ENCODE results near the gene CADM1.

The CADM1 gene

DNA sequence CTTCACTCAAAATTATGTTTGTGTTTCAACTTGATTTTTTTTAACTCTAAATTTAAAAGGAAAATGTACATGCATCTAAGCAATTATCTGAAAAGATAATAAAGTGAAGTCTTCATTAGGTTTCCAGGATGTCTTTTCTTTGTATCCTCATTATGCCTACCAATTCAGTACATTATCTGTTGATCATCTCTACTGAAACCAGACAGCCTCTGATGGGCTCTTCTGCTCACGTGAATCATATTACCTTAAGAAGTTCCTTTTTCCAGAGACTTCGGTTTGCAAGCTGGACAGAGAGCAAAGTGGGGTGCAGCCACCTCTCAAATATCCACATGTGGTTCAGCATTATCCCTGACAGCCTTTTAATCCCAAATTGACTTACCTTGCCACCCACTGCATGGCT is 158.4 kb downstream of the CADM1 start:
- DNase-seq: no peak

DNA sequence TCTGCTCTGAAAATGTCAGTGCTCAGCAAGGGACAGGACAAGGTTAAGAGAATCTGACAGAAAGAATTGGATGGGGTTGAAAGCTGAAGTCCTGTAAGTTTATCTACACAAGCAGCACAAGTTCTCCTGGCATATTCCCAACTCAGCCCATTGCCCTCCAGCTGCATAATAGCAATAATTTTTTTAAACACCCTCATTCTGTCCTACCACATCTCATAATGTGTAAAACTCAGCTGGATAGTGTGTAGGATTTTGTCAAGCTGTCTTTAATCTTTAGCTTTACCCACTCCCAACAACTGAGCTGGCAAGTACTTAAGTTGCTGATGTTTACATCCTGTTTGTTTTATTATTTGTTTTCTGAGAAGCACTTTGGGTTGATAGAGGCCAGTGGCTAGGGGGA is 158.9 kb downstream of the CADM1 start:
- DNase-seq: no peak

DNA sequence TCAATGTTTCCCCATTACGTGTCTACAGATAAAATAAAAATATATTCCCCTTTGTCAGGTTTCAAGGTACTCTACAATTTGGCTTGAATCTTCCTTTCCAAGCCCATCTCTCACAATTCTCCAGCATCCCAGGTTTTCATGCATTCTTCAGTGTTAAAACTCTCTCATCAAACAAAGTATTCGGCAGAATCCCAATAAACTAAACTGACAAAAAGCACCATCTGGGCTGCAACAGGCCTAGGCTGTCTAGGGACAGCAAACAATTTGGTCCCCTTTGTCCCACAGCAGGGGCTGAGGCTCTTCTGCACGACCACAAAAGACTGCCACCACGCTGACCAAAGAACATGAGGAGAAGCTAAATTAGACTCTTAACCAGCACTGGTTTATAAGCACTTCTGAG is 159.4 kb downstream of the CADM1 start:
- DNase-seq: no peak

DNA sequence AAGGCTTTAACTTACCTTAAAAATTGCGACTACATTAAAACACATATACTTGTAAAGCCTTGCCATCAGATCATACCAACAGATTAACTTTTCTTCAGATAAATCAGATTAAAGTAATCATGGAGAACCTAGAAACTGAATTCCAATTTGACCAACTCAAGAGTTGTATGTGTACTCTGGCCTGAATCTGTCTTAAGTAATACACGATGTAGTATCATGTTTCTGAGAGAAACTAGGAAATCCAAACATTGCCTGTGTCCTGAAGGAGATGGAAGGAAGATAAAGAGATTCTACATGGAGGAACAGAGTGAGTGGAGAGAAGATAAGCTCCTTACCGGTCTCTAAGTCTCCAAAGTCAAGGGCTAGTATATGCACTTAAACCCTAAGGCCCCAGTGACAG is 162.1 kb downstream of the CADM1 start:
- no peak for DNase-seq

DNA sequence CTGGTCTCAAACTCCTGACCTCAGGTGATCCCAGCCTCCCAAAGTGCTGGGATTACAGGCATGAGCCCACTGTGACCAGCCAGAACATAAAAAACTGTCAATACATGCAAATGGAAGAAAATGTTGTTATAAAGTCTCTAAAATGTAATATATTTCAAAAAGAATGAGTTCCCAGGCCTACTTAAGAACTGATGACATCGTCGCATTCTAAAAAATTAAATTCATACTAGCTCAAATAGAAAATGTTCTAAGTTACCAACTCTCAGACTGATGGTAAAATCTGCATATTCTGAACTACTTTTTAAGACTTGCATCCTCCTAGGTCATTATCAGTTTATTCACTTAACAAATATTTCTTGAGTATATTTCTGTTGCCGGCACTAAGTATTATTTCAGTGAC is 163.3 kb downstream of the CADM1 start:
- DNase-seq: no peak

DNA sequence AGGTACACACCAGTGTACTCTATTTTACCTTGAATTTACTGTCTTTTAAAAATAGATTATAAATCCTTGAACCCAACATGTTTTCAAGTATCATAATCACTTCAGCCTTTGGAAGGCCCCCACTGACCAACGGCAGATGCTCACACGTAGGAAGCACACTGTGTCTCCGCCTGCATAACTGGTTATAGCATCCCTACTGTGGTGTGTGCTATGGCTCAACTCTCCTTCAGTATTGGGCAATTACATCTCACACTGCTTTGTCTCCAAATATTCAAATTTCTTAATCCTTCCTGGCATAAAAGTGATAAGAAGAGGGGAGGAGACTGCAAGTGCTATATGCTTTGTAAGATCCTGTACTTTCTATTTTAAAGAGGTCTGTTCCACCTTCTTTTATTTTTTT is 165.7 kb downstream of the CADM1 start:
- DNase-seq: no peak

DNA sequence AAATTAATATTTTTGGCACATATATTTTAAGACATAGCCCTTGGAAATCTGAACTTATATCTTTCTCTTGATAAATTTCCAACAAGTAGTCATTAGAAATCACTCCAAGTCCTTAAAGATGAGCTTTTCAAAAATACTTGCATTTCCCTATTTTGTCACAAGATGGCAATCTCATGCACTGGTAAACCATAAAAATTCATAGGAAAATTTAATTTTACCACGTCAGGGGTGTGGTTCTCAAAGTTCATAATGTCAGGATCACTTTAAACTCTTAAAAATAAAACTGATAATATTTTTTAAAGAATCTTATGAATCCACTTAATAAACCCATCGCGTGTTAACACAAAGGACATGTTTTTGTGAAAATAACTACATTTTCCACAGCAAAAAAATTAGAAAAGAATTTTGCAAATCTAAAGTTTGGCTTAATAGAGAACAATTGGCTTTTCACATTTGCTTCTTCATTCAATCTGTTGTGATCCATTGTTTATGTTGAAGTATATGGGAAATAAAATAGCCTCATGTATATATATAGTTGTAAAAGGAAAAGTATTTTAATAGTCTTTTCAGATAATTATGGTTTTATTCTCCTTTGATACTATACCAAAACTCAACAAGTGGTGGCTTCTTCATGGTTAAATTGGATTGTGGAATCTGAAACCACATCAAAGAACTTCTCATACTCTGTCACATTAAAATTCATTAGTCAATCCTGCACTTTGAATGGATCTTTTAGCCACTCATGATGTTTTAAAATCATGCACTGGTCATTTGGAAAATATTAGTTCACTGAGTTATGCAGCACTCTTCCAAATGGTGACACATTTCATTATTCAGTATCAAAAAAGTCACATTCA is 169.1 kb downstream of the CADM1 start:
- no peak for DNase-seq

DNA sequence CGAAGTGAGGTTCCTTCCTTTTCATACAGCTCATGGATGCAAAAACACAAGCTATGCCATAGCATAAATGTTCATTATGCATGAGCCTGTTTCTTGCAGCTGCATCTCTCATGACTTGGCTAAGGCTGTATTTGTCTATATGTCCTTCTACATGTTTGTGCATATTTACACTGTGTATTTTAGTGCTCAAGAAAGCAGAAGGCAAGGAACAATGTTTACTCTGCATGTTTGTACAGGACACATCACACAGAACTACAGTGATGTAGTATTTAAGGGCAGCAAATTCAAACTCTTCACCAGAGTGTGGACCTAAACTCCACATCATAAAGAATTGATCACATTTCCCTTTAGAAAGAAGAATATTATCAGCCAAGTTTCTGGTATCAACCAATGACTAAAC is 170.3 kb downstream of the CADM1 start:
- DNase-seq: no peak

DNA sequence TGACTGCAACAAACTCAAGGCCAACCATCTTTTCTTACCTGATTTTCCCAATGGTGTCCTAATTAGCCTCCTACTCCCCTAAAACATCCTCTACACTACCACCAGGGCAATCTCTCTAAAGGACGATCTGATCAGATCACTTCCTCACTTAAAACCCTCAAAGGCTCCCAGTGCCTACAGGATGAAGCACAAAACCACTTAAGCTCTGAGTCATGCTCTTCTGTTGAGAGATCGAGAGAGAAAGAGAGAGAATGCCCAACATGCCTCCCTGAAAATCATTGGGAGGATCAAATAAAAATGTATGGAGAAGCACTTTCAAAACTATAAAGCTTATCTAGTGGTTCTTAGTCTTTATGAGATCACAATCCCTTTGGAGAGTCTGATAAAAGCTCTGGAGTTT is 171.1 kb downstream of the CADM1 start:
- no peak for DNase-seq

DNA sequence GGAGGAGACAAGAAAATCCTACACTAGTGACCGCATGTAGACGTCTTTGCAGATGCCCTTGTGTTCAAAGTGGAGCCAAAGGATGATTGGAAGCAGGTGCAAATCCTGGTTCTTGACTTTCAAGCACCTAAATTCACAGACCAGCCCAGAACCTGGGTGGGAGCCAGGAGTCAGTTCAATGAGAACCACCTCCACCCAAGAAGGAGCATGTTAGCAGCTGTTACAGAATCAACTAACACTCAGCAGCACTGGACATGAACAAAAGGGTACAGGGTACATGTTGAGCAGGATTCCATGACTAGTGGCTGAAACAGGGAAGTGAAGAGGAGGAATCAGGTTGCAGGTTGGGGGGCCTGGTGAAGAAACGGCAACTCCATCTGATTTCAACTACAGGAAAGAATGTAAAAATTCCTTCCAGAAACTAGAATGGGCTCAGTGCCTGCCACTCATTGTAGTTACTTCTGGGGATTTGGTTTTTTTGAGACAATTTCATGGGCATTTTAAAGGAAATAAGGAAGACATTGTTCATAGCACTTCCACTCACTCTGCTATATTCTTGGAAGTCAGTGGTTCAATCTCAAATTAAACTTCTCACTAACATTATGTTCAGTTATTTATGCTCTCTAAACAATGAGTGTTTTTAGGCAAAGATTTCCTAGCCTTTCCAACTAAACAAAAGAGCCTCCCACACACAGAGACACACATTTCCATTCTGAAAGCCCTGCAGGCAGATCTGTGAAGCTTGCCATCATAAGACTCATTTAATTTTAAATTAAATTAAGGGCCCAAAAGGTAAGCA is 173.3 kb downstream of the CADM1 start:
- DNase-seq: no peak

DNA sequence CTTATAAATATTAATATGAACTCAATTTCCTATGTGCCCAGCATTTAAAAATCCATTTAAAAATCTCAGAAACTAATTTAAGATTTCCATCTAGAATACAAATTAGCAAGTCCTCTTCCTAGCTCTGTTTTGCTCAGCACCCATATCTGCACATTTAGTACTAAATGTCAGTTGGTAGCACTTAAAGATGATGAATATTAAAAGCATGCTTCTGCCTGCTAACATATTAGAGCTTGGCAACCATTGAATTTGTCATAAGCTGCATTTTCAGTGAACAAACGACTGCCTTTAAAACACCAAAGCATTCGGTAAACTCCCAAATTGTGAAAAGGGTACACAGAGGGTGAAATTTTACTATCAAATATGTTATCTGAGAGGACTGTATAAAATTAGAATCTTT is 177.7 kb downstream of the CADM1 start:
- DNase-seq: no peak

DNA sequence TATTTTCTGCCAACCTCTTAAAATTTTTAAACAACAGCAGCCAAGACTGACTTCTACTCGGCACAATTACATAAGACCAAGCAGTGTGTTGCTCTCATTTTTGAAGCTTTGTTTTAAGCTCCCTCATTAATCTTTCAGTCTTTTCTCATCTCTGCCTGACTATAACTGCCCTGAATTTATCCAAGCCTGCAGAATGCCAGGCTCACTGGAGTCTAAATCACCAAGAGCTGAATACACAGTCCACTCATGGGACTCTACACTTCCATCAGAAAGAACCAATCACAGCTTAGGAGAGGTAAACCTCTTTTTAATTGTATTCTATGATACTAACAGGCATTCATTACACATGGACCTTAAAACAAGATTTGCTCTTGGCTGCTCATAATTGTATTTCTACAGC is 178.7 kb downstream of the CADM1 start:
- DNase-seq: no peak

DNA sequence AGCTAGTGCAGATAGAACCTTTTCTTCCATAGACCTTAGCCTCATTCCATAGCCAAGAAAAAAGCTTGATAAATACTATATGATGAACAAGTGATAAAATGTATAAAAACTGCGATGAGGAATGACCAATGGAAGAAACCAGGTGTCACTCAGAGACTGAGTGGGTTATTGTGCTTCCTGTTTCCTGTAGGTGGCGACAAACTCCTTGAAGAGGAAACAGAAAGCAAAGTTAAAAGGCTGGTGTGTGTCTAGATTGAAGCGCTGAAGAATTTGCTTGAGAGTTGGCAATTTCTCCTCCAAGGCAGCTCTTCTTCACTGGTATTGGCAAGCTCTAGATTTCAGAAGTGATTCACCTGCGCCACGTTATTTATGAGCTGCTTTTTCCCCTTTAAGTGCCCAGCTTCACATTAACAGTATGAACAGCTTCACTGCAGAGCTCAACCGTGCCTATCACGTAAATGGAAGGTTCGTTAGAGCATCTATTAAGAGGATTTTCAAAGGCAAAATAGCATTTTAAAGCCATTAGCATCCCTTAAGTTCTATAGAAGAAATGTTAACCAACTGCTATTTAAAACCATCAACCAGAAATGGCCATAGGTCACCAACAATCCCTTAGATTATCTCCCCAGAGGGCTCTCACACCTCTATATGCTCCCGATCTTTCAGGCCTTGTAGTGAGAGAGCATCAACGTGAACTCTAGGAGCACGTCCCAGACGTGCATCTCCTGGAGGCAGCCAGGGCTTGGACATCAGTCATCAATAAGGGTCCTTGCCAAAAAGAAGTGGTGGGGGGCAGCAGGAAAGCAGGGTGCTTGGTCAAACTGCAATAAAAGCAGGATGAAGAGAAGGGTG is 179.4 kb downstream of the CADM1 start:
- no peak for DNase-seq

DNA sequence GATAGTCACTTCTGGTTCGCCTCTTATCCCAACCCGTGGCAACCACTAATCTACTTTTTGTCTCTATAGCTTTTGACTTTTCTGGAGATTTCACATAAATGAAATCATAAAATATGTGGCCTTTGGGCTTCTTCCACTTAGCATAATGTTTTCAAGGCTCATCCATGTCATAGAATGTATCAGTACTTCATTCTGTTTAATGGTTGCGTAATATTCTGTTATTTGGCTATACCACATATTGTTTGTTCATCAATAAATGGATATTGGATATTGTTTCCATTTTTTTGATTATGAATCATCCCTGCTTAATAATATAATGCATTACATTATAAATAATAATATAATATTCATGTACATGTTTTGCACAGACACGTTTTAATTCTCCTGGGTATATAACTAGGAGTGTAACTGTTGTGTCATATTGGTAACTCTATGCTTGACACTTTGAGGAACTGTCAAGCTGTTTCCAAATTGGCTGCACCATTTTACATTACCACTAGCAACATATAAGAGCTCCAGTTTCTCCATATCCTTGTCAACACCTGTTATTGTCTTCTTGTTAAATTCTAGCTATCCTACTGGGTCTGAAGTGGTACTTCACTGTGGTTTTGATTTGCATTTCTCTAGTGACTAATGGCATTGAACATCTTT is 181.5 kb downstream of the CADM1 start:
- no peak for DNase-seq

DNA sequence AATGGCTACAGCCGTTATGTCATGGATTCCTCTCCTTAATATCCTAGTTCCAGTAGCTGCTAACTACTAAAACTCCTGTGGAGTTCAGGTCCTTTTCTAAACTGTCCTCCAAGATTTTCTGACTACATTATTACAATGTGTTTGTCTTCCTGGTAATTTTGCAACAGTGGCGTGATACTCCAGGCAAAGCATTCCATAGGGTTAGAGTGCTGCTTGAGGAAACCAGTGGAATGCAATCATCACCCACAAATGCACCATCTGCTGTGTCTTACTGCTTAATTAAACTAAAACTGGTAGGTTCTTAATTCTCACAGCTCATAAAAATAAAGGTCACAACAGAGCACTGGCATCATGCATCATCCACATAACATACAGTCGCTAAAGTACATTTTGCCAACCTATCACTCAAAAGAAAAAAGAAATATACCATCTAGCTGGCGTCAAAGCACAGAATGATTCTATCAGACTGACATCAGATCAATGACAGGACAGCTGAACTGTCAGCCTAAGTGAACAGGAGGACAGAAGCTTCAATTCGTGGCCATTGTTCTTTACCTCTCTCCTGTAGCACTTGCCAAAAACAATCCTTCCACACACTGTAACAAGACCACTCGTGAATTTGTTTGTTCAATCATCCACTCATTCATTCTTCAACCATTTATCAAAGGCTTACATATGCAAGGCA is 182.5 kb downstream of the CADM1 start:
- no peak for DNase-seq

DNA sequence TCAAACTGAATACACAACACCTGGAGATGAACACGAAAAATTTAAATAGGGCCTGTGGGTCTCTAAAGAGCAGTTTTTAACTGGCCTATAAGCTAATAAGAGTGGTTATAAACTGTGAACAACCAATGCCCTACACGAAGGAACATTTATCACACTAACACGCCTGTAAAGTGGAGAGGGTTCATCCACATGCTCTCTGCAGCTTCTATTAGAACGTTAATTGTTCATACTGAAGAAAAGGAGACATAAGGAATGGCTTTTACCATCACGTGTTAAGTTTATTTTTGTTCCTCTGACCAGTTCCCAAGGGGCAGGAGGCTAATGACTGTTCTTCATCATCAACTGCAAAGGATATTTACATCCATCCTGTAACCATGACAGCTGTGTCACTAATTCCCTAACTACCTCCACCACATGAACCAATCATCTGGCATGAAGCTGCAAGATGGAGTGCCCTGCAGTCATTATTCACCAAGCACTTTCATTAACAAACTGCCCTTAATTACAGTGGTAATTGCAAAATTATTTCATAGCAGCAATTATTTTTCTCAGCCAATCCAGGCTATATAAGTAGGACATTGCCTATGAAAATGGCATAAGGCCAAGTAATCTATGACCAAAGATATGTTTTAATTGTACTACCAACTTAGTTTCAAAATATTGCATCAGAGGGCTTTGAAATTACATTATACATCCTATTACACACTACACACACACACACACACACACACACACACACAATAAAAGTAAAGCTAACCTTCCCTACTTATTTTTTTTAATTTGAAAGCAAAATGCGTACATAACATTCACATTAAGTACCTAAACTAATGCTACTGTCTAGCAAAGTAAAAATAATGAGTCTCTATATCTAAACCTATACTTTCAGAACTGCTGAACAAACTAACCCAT is 186.7 kb downstream of the CADM1 start:
- DNase-seq: no peak

DNA sequence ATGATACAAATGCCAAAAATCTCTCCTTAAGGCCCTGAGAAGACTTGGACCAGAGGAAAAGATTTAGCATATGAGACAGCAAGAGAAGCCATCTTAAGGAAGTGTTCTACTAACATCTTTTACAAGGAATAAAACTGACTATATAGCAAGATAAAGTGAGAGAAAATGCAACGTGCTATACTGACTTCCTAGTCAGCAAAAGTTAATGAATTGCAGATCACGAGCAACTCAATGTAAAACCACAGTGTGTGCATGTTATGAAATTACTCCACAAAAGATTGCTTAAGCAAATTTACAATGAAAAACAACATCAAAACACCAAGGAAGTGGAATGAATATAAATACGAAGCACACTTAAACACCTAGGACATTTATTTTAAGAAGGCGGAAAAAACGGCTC is 187.5 kb downstream of the CADM1 start:
- DNase-seq: no peak

DNA sequence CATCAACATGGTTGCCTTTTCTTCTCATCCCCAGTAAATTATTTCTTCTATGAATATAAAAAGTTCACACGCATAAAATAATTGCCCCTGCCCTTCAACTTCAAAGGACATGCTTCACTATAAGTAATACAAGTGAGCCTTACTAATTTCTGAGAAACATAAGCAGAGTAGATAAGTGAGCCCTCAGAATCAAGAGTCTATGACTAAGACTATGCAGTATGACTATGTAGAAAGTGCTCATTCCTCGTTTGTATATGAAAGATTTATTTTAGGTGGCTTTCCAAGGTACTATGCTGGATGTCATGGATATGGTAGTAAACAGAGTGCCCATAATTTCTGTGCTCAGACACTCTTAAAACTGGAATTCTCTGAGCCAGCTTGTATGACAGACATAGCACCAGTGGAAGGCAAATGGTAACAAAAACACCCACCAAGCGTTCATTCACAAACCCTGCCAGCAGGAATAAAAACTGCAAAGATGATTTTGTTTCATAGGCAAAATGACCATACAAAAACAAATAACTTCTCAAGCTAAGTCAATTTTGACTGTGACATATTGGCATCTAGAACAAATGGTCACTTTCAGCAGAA is 189.8 kb downstream of the CADM1 start:
- DNase-seq: no peak

DNA sequence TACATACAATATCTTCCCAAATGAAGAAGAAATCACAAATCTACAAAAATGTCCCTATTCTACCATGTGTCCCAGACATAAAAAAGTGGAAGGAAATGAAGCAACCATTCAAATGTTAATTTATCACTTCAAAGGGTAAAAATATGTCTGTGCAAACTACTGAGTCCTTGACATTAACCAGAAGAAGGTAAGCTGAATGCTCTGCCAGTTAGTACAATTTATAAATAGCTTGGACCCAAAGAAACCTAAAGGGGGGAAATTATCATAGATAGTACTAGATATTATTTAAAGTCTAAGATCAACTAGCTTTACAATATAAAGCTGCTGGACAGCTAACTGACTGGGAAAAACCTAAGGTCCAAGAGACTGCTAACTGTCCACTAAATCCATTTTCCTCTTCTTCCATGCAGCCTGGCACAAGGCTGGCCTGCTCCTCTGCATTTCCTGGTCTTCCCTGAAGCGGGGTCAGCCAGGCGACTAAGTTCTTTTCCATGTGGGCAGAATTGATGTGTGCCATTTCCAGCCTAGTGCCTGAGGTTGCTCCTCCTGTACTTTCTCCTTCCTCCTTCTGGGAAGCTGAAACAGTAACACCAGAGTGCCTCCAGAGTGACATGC is 190.9 kb downstream of the CADM1 start:
- no peak for DNase-seq

DNA sequence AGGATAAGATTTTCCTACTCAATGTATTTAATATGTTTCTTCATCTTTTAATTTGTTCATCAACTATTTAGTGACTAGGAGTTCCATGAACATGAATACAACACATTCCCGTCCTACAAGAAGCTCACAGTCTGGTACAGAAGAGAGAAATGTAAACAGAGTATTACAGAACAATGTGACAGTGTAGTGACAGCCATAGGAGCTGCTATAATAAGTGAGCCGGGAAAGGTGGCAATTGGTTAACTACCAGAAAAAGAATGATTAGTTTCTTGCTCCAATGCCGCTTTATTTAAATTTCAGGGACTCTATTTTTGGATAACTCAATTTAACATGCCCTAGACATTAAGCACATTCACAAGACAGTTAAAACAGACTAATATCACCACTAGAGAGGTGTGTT is 192.3 kb downstream of the CADM1 start:
- DNase-seq: no peak

Data from T-helper 9 cell (primary cell).